AG20443 (cell line): Measurements from ENCODE around the gene LMBRD2.
"Not testable (repeated sequence)": the region's sequence is repeated elsewhere in the genome, so short reads cannot be mapped to it uniquely, and the experiment has no call there.

Experiments used
- DNase-seq: peaks from one replicate; pipeline ENCODE4 v3.0.0; 2012; ENCODE audit warnings: low spot score, mixed read lengths

Gene LMBRD2

DNA sequence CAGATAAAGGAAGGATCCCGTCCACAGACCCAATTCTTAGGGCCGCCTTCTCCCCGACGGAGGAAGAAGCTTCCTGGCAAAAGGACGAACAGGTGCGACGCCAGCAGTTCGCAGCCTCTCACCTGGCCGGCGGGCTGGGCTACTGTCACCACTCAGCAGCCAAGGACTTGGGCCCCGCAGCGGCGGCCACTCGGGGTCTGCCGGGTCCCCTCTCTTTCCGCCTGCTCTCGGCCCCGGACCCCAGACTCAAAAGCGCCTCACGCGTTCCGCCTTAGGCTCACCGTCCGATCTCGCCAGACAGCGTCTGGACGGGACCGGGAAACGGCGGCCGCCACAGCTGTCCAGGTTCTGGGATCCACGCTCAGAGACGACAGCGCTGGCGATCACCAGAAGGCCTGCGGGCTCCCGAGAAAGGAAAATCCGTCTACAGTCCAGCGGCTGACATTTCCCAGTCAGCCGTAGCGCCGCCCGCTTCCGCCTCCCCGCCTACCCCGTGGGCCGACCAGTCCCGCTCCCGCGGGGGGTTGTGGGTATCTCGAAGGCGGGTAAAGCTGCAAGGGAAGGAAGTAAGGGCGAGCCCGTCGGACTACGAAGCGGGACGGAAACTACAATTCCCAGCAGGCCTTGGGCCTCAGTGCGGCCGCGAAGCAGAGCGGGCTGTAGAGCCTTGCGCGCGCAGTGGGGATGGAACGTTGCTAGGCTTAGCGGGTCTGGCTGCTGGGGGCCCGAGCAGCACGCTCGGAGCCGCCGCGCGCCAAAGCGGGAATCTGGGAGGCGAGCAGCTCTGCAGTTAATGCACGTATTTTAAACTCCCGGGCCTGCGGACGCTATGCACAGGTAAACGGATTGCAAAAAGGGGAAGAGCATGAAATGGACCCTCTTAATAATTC is at the start of gene LMBRD2, which contains the start of gene SKP2:
LMBRD2 (minus strand) TSS at position 454 of the 890 bp plus-strand sequence. CDS start 8,538 bp downstream, outside the sequence.
SKP2 (plus strand) TSS at position 678 of the 890 bp plus-strand sequence; CDS start at position 830, 152 bp downstream.
- DNase-seq, result peak; percentile 98

- DNase-seq, result no peak
Observed at GRCh38 chr5:36200513-36200912, 48.8 kb upstream of the LMBRD2 start.

DNA sequence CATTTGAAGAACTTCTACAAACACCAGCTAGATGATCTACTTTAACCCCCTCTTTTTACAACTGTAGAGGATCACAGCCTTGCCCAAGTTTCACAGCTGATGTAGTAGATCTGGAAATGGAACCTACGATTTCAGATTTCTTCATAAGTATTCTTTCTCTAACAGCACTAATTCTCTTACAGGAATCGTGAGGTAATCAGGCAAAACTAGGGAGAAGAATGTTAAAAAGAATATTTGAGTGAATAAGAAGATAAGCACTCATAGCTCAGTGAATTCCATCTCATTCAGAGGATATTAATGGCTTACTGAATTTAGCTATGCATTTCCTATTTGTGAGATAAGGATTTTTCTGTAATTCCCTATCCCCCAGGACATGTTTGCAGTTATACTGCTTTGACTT is 47.9 kb upstream of the LMBRD2 start:
- DNase-seq, result no peak

GRCh38 chr5:36198783-36199182 is 47.1 kb upstream of the LMBRD2 start:
- DNase-seq, result not testable (repeated sequence)

- DNase-seq, result no peak
Observed at GRCh38 chr5:36198281-36198680, 46.6 kb upstream of the LMBRD2 start.

DNA sequence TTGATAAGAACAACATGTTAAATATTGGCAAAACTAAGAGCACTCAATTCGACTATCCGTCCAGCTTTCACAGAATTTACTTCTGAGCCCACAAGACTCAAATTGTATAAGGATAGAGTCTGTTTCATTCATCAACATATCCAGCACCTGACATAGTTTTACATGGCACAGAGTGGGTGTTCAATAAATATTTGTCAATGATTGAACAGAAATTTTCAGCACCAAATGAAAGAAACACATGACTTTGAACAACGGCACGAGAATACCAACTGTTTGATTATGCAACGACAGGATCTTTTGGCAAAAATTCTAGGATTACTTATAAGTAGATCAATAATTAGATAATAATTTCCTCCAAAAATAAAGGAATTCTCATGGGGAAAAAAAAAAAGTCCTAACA is 42.1 kb upstream of the LMBRD2 start:
- DNase-seq, result no peak

GRCh38 chr5:36184408-36184807 is 32.7 kb upstream of the LMBRD2 start:
- not testable (repeated sequence) for DNase-seq

DNA sequence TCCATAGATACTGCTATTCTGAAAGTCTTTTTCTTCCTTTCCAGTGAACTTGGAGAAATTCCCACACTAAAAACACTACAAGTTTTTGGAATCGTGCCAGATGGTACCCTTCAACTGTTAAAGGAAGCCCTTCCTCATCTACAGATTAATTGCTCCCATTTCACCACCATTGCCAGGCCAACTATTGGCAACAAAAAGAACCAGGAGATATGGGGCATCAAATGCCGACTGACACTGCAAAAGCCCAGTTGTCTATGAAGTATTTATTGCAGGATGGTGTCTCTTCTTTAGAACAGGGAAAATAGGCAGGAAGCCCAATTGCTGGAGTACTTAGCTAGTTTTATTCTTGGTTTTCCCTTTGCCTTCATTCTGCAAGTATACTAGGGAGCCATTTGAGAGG is 30.1 kb upstream of the LMBRD2 start:
- no peak for DNase-seq

DNA sequence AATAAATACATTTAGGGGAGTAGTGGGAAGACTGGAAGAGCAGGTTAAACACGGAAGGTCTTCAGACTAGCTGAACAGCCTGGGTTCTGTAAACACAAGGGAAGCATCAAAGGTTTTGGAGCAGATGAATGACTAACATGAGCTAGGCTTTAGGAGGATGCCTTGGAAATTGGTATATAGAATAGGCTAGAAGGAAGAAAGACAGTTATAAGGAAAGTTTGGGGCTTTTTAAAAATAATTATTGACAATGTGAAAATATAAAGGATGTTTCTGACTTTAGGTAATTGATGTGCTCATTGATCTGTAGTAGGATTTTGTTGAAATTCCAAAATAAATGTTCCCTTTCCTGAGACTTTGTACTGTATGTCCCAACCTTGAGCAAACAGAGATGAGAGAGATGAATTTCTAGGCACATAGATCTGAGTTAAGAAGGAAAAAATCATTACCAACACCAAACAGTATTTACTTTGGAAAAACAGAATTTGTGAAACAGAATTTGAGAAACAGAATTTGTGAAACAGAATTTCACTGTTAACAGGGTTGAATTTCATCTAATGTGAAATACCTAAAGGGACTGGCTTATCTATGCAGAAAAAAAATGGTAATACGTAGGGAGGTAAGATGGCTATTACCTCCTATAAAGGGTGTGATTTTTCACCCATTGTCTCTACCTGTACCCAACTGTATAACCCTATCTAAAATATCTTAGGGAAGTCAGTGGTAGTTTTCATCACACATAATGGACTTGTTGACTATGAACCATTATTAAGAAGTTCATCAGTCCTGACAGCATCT is 29.1 kb upstream of the LMBRD2 start:
- no peak for DNase-seq

DNA sequence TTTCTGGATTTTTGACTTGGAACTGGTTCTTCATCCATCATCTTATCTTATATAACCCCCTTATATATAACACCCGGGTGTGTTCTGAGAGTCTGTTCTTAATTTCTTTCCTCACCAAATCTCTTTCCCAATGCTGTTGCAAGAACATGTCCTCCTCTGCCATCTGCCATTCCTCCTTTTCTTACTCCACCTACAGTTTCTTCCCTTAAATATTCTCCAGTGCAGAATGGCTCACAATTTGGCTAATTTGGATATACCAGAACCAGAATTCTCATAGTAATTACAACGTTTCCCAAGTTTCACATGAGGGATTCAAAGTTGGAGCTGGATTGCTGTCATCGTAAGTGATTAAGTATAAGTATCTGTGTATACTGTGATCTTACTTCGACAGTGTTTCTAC is 28.3 kb upstream of the LMBRD2 start:
- no peak for DNase-seq

- DNase-seq, result no peak
Observed at GRCh38 chr5:36178524-36178890, 26.8 kb upstream of the LMBRD2 start.

DNA sequence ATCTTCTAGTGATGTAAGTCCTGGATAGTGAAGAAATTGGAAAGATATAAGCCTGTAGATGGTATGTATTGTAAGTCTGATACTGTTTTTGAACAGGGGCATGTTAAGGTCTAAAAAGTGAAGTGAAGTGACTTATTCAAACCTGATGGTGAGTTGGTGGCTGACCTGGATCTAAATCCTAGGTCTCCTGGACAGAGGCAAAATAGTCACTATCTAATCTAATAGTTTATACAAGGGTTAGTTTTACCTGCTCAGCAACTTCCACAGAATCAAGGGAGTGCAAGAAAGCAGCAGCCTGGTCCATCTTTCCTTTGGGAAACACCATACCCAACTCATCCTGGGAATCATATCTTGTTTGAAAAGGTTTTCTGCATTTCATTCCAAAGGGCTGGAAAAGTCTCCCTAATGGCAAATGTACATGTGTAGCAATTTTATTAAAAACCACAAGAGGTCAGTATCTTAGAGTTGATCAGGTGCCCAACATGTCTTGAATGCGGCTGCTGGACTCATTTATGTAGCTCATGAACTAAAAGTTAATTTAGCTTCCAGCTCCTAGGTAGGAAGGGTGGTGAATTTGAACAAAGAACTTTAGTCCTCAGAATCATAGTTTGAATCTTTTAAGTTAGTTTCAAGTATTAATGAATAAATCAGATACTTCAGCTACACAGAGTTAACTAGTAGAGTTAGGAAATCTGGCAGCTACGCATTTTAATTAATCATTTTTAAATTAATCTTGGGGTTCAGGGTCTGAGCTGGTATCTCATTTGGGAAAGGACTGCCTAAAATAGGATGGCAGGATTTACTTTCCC is 26.2 kb upstream of the LMBRD2 start:
- DNase-seq, result peak; percentile 53

GRCh38 chr5:36177154-36177553 is 25.5 kb upstream of the LMBRD2 start:
- no peak for DNase-seq

DNA sequence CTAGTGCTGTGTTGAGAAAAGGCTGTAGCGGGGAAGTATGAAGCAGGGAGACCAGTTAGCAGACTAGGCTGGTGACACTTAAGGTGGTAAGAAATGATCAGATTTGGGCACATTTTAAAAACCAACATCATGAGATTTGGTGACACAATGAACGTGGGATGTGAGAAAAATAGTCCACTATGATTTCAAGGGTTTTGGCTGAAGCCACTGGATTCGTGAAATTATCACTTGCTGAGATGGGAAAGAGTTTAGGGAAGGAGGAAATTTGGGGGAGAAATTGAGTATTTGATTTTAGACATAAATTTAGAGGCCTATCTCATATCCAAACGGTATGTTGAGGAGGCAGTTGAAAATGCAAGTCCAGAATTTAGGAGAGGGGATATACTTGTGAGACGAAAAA is 23.4 kb upstream of the LMBRD2 start:
- DNase-seq, result no peak

GRCh38 chr5:36174119-36174518 is 22.4 kb upstream of the LMBRD2 start:
- DNase-seq, result no peak

DNA sequence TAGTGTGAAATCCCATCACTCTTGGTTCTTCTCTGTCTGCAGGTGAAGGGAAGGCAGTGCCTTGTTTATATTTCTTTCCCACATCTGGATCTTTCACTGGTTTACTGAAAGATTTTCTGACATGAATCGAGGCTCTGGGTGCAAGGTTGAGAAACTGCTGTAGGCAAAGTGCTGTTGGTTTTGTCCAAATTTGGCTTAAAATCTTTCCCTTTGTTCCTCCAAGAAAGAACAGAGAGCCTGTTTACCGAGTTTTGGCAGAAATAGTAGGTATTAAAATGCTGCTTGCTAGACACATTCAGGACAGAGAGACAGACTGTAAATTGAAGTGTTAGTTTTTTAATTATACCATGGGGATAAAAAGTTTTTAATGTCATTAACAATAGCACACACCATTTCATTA is 21.7 kb upstream of the LMBRD2 start:
- no peak for DNase-seq

- no peak for DNase-seq
Observed at GRCh38 chr5:36172599-36172998, 20.9 kb upstream of the LMBRD2 start.

DNA sequence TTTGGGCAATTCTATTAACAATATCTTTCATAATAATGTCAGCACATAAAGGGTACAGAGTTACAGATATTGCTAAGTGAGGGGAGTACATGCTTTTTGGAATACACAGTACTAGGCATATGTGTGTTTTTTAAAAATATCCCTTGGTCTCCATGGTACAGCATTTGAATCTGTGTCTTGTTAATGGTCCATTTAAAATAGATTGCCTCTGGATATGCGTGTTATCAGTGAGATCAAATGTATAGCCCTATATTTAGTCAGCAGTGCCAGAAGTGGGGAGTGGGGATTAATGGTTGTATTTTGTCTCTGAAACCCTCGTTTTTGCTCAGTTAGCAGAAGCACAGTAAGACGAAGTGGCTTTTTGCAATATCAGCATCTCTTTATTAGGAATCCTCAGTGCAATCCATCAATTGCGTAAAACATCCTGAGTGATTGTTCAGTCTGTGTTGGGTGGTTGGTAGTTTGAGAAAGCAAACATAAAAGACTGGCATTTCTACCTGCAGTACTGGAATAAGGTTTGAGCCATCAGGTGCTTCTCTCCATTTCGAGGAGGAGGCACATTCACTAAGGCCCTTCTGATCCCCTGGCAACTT is 19.2 kb upstream of the LMBRD2 start:
- DNase-seq, result no peak

- no peak for DNase-seq
Observed at GRCh38 chr5:36168737-36169136, 17.1 kb upstream of the LMBRD2 start.

DNA sequence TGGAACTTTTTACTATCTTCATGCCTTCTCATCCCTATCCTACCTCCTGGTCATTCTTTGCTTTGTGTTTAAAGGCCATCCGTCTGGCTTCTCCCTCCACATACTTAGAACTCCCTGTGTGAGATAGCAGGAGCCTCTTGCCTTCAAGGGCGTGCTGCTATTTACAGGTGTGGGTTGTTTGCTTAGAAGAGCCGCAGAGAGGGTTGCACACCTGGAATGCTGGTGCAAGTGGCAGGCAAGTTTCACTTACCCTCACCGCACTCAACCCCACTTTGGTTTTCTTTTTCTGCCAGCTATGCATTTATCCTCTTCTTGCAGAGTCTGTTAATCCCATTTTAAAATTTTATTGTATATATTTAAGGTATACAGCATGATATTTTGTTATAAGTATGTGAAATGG is 12.8 kb upstream of the LMBRD2 start:
- no peak for DNase-seq

- DNase-seq, result no peak
Observed at GRCh38 chr5:36162810-36163486, 11.3 kb upstream of the LMBRD2 start.
